ENCODE data around the gene ATG101. TPM values are rescaled to one million over a fixed set of nuclear protein-coding genes. Genes with fewer than 3 reads are reported as not detected.
A peak's percentile ranks its signal among the peaks of the same experiment; 100 is the strongest.

ATG101 gene
- total RNA-seq, 4 donors from 2014 or later = 23.3 to 49.4 (median 37.3) TPM

GRCh38 chr12:52057638-52058576 is 11.9 kb upstream of the ATG101 start:
- intact Hi-C loops (cut with DNase I; ENCODE audit: low total_unique reads) = no loop called here
- no peak for TF ChIP-seq POLR2A (IDR thresholded peaks at IDR 0.05)
- TF ChIP-seq, protein P1, sequence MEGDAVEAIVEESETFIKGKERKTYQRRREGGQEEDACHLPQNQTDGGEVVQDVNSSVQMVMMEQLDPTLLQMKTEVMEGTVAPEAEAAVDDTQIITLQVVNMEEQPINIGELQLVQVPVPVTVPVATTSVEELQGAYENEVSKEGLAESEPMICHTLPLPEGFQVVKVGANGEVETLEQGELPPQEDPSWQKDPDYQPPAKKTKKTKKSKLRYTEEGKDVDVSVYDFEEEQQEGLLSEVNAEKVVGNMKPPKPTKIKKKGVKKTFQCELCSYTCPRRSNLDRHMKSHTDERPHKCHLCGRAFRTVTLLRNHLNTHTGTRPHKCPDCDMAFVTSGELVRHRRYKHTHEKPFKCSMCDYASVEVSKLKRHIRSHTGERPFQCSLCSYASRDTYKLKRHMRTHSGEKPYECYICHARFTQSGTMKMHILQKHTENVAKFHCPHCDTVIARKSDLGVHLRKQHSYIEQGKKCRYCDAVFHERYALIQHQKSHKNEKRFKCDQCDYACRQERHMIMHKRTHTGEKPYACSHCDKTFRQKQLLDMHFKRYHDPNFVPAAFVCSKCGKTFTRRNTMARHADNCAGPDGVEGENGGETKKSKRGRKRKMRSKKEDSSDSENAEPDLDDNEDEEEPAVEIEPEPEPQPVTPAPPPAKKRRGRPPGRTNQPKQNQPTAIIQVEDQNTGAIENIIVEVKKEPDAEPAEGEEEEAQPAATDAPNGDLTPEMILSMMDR (IDR thresholded peaks at IDR 0.05 in 4 of 5, conservative IDR thresholded peaks at IDR 0.05 in 1 of 5) = no peak
- peak overlapping the region; percentile 90 to 98 (median 94) for H3K27ac ChIP-seq
- no peak for DNase-seq
- no peak overlapping the region for H3K4me3 ChIP-seq
- in situ Hi-C loops (cut with MboI; ENCODE audit: low sequenced_read_pairs in 4 of 4) = no loop called here
- H3K9me3 ChIP-seq = no peaks in the 10 kb centered on the region
- peaks cover 3 to 23% of the 10 kb centered on the region in 2 donors for H3K4me1 ChIP-seq
- peaks cover 0 to 56% of the 10 kb centered on the region in 2 donors for H3K36me3 ChIP-seq
- no peak for ATAC-seq
- no peaks in the 10 kb centered on the region for H3K27me3 ChIP-seq

- DNase-seq (peak in 1 of 2 donors; percentile 35), ATAC-seq (no peak)
- no peaks in the 10 kb centered on the region for H3K9me3 ChIP-seq
- in situ Hi-C loops (cut with MboI; ENCODE audit: low sequenced_read_pairs in 4 of 4) = no loop called here
- TF ChIP-seq POLR2A (IDR thresholded peaks at IDR 0.05) = peak in 1 of 2 donors; percentile 14
- TF ChIP-seq, protein P1 (IDR thresholded peaks at IDR 0.05 in 4 of 5, conservative IDR thresholded peaks at IDR 0.05 in 1 of 5) = no peak
- intact Hi-C loops (cut with DNase I; ENCODE audit: low total_unique reads) = no loop called here
- no peak overlapping the region for H3K4me3 ChIP-seq
- H3K27ac ChIP-seq = peak overlapping the region; percentile 41 to 98 (median 92)
- peaks cover 12 to 27% of the 10 kb centered on the region in 2 donors for H3K4me1 ChIP-seq
- H3K36me3 ChIP-seq = peaks cover 0 to 56% of the 10 kb centered on the region in 2 donors
- no peaks in the 10 kb centered on the region for H3K27me3 ChIP-seq
These were observed 11.0 kb upstream of the ATG101 start for GRCh38 chr12:52058631-52059361.

DNA sequence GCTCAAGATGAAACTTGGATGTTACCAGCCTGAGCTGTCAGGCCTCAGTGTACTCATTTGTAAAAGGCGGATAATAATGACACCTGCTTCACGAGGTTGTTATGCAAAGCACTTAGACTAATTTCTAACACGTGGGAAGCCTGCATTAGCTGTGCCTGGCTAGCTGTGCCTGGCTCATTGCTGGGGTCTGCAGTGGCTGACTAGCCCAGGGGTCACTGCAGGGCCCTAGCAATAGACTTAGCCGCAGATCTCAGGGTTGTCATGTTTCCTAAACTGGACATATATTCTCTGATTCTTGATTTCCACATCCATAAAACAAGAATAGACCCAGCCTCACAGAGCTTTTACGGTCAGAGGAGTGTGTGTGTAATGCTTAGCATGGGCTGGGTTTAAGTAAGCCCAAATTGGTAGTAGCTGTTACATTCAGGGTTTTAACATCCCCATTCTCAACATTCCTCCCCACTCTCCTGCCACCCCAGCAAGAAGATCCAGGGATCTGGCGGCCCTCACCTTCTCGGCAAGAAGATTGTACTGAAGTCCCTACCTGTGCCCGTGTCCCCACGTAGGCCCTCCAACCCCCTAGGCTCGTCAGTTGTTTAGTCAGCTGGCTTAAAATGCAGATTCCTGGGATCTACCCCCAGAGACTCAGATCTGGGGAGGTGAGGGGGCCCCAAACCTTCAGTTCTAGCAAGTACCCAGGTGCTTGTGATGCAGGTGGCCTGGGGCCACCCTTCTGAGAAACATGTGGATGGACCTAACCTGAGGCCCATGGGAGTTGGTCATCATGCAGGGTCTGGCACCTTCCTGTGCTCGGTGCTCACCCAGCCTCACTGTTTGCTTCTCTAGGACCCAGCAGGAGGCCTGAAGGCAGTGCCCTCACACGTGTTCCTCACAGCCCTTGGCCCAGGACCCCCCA is 9.9 kb upstream of the ATG101 start:
- in situ Hi-C loops (cut with MboI; ENCODE audit: low sequenced_read_pairs in 4 of 4) (no loop called here), intact Hi-C loops (cut with DNase I; ENCODE audit: low total_unique reads) (no loop called here)
- Histone ChIP-seq H3K4me1 (peaks cover 18 to 37% of the 10 kb centered on the region in 2 donors), H3K27ac (peak overlapping the region; percentile 41 to 95 (median 89)), H3K9me3 (no peaks in the 10 kb centered on the region), H3K4me3 (no peak overlapping the region), H3K27me3 (no peaks in the 10 kb centered on the region), H3K36me3 (peaks cover 0 to 48% of the 10 kb centered on the region in 2 donors)
- TF ChIP-seq, protein P1 (IDR thresholded peaks at IDR 0.05 in 4 of 5, conservative IDR thresholded peaks at IDR 0.05 in 1 of 5) = no peak
- TF ChIP-seq POLR2A (IDR thresholded peaks at IDR 0.05) = peak in 1 of 2 donors; percentile 28
- peak in 1 of 2 donors; percentile 15 for DNase-seq
- ATAC-seq = no peak

DNA sequence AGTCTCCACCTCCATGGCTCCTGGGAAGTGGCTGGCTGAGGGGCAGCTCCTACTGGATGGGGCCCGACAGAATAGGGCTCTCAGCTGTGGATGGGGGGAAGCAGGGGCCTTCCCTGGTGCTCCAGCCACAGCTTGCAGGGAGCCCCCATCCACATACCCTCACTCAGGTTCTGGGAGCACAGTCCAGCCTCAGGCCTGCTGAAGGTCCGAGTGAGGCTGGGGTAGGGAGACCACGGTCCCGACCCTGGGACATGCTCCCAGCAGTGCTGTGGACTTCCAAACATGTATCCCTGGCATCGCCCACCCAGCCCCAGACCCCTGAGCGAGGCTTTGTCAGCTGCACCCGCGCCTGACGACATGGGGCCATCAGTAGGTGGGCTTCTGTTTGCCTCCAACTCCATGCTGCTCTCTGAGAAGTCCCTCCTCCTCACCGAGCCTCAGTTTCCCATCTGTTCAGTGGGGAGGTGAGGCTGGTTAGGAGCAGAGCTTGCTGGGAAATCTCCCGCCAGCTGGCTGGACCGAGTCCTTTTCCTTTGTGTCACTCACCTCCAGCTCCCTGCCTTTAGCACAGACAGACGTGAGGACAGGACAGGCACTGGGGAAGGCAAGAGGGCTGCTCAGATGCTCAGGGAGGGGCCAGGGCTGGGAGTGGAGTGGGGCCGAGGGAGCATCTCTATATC is 9.1 kb upstream of the ATG101 start:
- DNase-seq (no peak), ATAC-seq (no peak)
- in situ Hi-C loops (cut with MboI; ENCODE audit: low sequenced_read_pairs in 4 of 4) (no loop called here), intact Hi-C loops (cut with DNase I; ENCODE audit: low total_unique reads) (no loop called here)
- Histone ChIP-seq H3K4me1 (peaks cover 18 to 35% of the 10 kb centered on the region in 2 donors), H3K27me3 (no peaks in the 10 kb centered on the region), H3K27ac (peak overlapping the region; percentile 77 to 95 (median 89)), H3K4me3 (no peak overlapping the region), H3K36me3 (peaks cover 0 to 40% of the 10 kb centered on the region in 2 donors), H3K9me3 (no peaks in the 10 kb centered on the region)
- TF ChIP-seq, protein P1 (IDR thresholded peaks at IDR 0.05 in 4 of 5, conservative IDR thresholded peaks at IDR 0.05 in 1 of 5) = no peak
- no peak for TF ChIP-seq POLR2A (IDR thresholded peaks at IDR 0.05)
